ACC112 (cell line): ENCODE data around the gene CBX4.

Source experiments
- H2AFZ ChIP-seq: fragments of 200-600 bp; sonication (generic); one replicate; pipeline ENCODE4 v1.6.0; 2017; ENCODE audit warnings: antibody characterized with exemption, low read length; ENCODE audit not compliant: unreplicated experiment
- H3K27ac ChIP-seq: fragments of 200-600 bp; sonication (generic); 2 replicates; pipeline ENCODE4 v1.5.1; 2014; ENCODE audit warnings: low read depth, mild to moderate bottlenecking, antibody characterized with exemption, low read length, moderate library complexity
- H3K27me3 ChIP-seq: fragments of 200-600 bp; sonication (generic); 2 replicates; pipeline ENCODE4 v1.6.1; 2014; ENCODE audit warnings: mild to moderate bottlenecking, antibody characterized with exemption, low read length, moderate library complexity, mixed read lengths; ENCODE audit not compliant: insufficient read depth
- H3K36me3 ChIP-seq: fragments of 200-600 bp; sonication (generic); 2 replicates; pipeline ENCODE4 v1.6.1; 2016; ENCODE audit warnings: mild to moderate bottlenecking, antibody characterized with exemption, low read length, moderate library complexity, mixed read lengths; ENCODE audit not compliant: insufficient read depth
- H3K4me1 ChIP-seq: fragments of 200-600 bp; sonication (generic); one replicate; pipeline ENCODE4 v1.6.1; 2016; ENCODE audit warnings: low read length, mixed read lengths; ENCODE audit not compliant: insufficient read depth, unreplicated experiment, control insufficient read depth
- H3K4me3 ChIP-seq: fragments of 200-600 bp; sonication (generic); 2 replicates; pipeline ENCODE4 v1.5.1; 2014; ENCODE audit warnings: mild to moderate bottlenecking, low read depth, low read length
- H3K79me2 ChIP-seq: fragments of 200-600 bp; sonication (generic); one replicate; pipeline ENCODE4 v1.6.0; 2016; ENCODE audit warnings: low read length; ENCODE audit not compliant: control insufficient read depth, unreplicated experiment, insufficient read depth

The CBX4 gene

DNA sequence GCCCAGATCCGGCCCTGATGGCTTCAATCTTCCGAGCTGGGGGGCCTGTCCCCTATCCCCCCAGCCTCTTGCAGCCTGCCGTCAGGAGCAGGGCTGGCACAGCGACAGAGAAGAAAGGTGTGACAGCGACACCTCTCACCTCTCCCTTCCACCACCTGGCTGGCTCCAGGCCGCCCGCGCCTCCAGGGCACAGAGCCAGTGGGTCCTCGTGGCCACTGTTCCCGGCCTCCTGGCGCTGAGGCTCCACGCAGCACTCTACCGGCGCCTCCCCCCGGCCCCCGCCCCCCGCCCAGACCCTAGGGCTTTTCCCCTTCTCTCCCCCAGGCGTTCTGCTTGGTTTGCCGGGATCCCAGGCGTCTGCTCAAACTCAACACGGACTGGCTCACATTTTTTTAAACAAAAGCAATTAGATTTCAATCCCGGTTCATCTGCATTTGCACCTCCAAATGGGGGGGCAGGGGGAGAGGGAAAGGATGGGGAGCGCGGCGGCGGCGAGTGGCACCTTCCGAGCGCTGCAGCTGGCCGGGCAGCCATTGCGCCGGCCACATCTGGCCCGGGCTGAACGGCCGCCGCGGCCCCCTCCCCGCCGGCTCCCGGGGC is 29.6 kb downstream of the CBX4 start:
- Histone ChIP-seq H3K79me2 (no peaks in the 10 kb centered on the region), H3K27ac (no peak overlapping the region), H3K4me1 (peaks cover 15% of the 10 kb centered on the region), H2AFZ (peak overlapping the region; percentile 18), H3K4me3 (no peak overlapping the region), H3K36me3 (no peaks in the 10 kb centered on the region), H3K27me3 (peaks cover 85% of the 10 kb centered on the region)

DNA sequence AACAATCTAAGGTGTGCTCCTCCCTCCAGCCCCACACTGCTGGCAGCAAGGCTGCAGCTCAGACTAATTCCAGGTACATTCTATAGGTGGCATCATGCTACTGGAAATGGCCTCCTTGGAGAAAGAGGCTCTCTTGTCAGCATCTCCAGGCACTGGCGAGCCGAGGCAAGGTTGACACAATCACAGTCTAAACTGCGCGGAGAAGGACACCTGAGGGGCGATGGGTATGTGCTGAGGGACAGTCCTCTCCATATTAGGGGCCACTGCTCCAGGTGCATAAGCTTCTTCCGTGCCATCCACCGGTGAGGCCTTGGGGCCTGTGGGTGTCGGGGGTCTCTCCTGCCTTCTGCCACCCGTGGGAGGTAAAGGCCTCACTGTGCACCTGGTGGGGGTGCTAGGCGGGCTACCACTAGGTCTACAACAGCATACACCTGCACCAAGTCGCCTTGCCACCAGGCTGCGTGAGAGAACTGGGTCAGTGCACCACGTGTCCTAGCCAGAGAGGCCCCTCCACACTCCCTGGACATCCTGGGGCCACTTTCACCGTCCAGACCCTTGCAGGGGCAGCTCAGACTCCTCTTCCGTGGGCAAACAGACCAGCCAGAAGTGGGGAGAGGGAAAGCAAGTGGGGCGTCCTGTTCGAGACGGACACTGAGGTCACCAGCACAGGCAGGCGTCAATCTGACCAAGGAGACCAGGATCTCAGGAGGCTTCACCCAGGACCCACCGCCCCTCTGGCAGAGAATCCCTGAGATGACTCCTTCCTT is 30.3 kb downstream of the CBX4 start:
- Histone ChIP-seq H3K27me3 (peaks cover 86% of the 10 kb centered on the region), H3K79me2 (no peaks in the 10 kb centered on the region), H3K27ac (no peak overlapping the region), H2AFZ (no peak overlapping the region), H3K4me3 (no peak overlapping the region), H3K36me3 (no peaks in the 10 kb centered on the region), H3K4me1 (peaks cover 15% of the 10 kb centered on the region)

GRCh38 chr17:79806863-79807720 is 32.1 kb downstream of the CBX4 start:
- no peak overlapping the region for H3K4me3 ChIP-seq
- H3K79me2 ChIP-seq = no peaks in the 10 kb centered on the region
- no peak overlapping the region for H2AFZ ChIP-seq
- H3K27me3 ChIP-seq = peaks cover 94% of the 10 kb centered on the region
- H3K27ac ChIP-seq = no peak overlapping the region
- H3K4me1 ChIP-seq = peaks cover 10% of the 10 kb centered on the region
- no peaks in the 10 kb centered on the region for H3K36me3 ChIP-seq

DNA sequence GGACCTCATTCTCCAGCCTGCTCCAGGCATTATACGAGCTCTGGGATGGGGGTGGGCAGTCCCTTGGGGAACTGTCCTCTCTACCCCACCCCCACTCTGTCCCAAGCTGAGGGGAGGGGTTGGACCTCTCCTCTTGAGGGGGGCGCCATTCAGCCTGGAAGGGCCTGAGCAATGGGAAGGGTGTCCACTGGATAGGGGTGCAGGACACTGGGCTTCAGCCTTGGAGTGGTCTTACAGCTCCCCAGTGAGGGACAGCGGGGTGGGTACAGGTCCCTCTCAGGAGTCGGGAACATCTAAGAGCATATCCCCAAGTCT is 32.8 kb downstream of the CBX4 start:
- Histone ChIP-seq H3K4me3 (no peak overlapping the region), H3K4me1 (peaks cover 3% of the 10 kb centered on the region), H3K27ac (no peak overlapping the region), H3K36me3 (no peaks in the 10 kb centered on the region), H3K79me2 (no peaks in the 10 kb centered on the region), H3K27me3 (peaks cover 94% of the 10 kb centered on the region), H2AFZ (no peak overlapping the region)

DNA sequence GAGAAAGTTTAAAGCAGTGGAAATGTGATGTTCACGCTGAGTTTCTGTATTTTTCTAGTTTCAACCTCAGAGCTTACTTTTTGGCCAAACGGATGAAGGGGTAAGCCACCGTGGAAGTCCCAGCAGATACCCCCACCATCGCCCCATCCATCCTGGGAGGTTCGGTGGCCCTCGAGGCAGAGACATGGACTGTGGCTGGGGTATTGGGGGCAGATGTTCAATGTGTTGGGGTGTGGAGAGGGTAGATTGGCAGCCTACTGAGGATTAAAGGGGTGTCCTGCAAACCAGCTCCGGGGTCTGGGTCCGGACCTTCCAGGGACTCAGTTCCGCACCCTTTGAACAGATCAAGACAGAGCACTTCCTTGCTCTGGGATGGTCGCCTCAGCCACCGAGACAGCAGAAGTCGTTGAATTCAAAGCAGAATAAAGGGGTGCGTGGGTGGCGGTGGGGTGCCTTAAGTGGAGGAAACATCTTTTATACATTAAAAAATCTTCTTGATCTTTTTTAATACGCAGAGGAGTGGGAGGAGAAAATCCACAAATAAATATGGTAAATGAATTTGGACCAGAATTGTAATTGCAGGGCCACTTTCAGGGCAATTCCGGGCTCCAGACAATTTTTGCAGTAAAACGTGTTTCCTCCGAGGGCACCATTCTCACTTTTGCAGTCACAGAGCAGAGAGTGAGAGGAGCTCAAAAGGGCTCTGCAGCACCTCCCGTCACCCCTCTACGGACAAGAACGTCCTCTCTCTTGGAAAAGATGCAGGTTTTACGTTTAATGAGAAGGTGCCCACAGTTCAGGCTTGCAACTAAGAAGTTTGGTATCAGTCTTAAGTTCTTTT is 34.2 kb downstream of the CBX4 start:
- Histone ChIP-seq H3K27me3 (peaks cover 95% of the 10 kb centered on the region), H3K4me1 (peaks cover 8% of the 10 kb centered on the region), H2AFZ (no peak overlapping the region), H3K36me3 (no peaks in the 10 kb centered on the region), H3K4me3 (peak overlapping the region; percentile 58; the same call in 1 of the 2 replicates), H3K27ac (no peak overlapping the region), H3K79me2 (no peaks in the 10 kb centered on the region)

DNA sequence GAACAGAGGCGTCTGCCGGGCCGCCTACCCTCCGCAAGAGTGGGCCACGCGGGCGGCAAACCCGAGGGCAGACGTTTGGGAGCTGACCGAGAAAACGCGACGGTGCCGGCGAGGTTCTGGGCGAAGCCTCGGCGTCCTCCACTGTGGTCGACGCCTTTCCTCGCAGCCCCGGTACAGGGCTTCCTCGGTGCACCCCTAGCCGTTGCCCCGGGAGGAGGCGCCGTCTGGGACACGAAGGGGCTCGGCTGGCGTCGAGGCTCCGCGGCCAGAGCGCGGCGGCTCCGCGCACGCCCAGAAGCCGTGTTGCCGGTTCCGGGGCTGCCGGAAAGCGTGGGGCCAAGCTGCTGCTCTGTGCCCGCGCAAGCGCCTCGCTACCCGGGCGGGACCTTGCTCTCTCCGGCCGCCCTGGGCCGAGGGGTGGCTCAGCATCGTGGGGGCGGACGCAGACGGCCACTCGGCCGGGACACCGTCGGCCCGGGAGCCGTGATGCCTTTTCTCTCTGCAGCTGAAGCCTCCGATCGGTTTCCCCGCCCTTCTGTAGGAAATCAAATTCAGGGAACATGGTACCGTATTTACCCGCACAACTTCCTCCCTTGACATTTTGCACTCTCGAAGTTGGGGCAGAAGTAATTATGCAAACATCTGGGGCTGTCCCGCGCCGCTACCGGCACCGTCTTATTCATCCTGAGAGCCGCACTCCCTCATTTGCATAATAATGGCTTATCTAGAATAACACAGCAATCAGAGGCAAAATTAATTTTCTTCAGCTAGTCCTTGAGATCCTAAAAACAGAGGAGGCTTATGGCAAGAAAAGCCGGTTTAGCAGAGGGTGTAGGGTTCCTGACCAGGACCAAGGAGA is 35.0 kb downstream of the CBX4 start:
- H3K27me3 ChIP-seq = peaks cover 100% of the 10 kb centered on the region
- no peak overlapping the region for H2AFZ ChIP-seq
- H3K27ac ChIP-seq = no peak overlapping the region
- H3K4me1 ChIP-seq = peaks cover 12% of the 10 kb centered on the region
- H3K4me3 ChIP-seq = peak overlapping the region; percentile 58
- H3K79me2 ChIP-seq = no peaks in the 10 kb centered on the region
- no peaks in the 10 kb centered on the region for H3K36me3 ChIP-seq

DNA sequence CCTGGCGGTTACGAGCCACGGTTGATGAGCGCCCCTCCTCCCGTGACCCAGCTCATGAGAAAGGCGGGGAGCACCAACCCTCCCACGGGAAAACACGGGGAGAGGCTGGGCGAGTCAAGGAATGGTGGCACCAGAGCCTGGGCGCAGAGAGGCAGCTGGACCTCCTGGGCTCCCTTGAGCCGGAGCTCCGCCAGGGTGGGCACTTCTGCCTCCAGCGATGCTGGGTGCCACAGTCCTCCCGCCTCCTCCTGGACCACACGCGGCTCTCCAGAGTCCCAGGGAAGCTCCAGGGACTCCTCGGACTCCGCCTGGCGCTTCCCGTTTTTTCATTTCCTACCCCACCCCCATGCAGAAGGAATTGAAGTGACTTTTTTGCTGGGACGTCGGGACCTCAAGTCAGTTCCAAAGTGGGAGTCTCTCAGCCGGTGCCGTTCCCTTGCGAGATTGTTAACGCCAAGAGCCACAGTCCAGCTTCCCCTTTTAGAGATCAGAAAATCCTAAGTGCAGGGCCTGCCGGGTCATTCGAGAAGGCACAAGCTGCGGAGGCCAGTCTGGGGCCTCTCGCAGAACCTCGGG is 35.7 kb downstream of the CBX4 start:
- no peaks in the 10 kb centered on the region for H3K36me3 ChIP-seq
- peaks cover 100% of the 10 kb centered on the region for H3K27me3 ChIP-seq
- peaks cover 19% of the 10 kb centered on the region for H3K4me1 ChIP-seq
- peak overlapping the region; percentile 58; the same call in 1 of the 2 replicates for H3K4me3 ChIP-seq
- H2AFZ ChIP-seq = no peak overlapping the region
- H3K27ac ChIP-seq = no peak overlapping the region
- no peaks in the 10 kb centered on the region for H3K79me2 ChIP-seq

DNA sequence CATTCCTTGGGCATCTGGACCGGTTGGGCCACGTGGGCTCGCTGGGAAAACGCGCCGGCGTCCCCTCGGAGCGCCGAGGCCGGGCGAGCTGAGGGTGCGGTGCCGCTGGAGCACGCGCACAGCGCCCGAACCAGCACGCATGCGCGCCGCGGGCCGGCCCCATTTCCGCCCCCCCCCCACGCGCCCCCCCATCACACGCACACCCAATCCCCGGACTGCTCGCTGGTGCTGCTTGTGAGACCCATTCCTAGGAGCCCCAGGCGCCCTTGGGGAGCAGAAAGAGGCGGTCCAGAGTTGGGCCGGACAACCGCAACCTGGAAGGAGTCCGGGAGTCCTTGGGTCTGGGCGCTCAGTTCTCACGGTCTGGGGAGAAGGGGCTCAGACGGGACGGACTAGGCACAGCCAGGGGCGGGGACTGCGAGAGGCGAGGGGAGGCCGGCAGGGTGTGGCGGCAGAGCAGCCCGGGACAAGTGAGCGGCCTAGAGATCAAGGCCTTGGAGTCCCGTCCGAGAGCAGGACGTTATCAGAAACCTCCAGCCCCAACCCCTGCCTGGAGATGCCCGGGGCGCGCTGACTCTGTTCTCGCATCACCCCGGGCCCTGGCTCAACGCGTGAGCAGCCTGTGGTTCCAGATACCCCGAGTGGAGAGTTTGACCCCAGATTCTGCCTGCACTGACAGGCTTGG is 36.4 kb downstream of the CBX4 start:
- peak overlapping the region; percentile 60 for H3K4me3 ChIP-seq
- no peak overlapping the region for H3K27ac ChIP-seq
- H3K27me3 ChIP-seq = peaks cover 100% of the 10 kb centered on the region
- H3K4me1 ChIP-seq = peaks cover 21% of the 10 kb centered on the region
- no peaks in the 10 kb centered on the region for H3K36me3 ChIP-seq
- no peaks in the 10 kb centered on the region for H3K79me2 ChIP-seq
- H2AFZ ChIP-seq = no peak overlapping the region

GRCh38 chr17:79802039-79802735 is 37.1 kb downstream of the CBX4 start:
- Histone ChIP-seq H3K4me1 (peaks cover 21% of the 10 kb centered on the region), H3K27me3 (peaks cover 95% of the 10 kb centered on the region), H3K4me3 (peak overlapping the region; percentile 60), H3K36me3 (no peaks in the 10 kb centered on the region), H2AFZ (no peak overlapping the region), H3K79me2 (no peaks in the 10 kb centered on the region), H3K27ac (no peak overlapping the region)
